ENCODE measurements around the gene LRFN3.

- TF ChIP-seq POLR2AphosphoS5 (IDR thresholded peaks at IDR 0.05; ENCODE audit: borderline replicate concordance, low read depth, low read length) (no peak), EZH2 (IDR thresholded peaks at IDR 0.05) (no peak)
These were observed 37.7 kb upstream of the LRFN3 start for GRCh38 chr19:35898499-35898809.

Data from SK-N-MC (cell line).